DOHH2 (cell line): ENCODE data around the gene TRIM66.

Source experiments
- H3F3A ChIP-seq: fragments of 200-600 bp; sonication (generic), shearing (Covaris generic); 2 replicates; pipeline ENCODE4 v1.6.0; 2016; ENCODE audit warnings: antibody characterized with exemption, mild to moderate bottlenecking; ENCODE audit not compliant: control insufficient read depth, insufficient read depth
- H3K27ac ChIP-seq: fragments of 200-600 bp; sonication (generic); 2 replicates; pipeline ENCODE4 v1.5.1; 2014; ENCODE audit warnings: low read depth, mild to moderate bottlenecking, low read length, moderate library complexity
- H3K27me3 ChIP-seq: fragments of 200-600 bp; sonication (generic); 2 replicates; pipeline ENCODE4 v1.6.1; 2014; ENCODE audit warnings: mild to moderate bottlenecking, low read length, mixed read lengths; ENCODE audit not compliant: control insufficient read depth
- H3K36me3 ChIP-seq: fragments of 200-600 bp; sonication (generic); 2 replicates; pipeline ENCODE4 v1.6.1; 2014; ENCODE audit warnings: mild to moderate bottlenecking, low read length, moderate library complexity, mixed read lengths; ENCODE audit not compliant: control insufficient read depth
- H3K4me1 ChIP-seq: fragments of 200-600 bp; sonication (generic); 2 replicates; pipeline ENCODE4 v1.6.1; 2014; ENCODE audit warnings: mild to moderate bottlenecking, low read length, mixed read lengths; ENCODE audit not compliant: control insufficient read depth
- H3K4me2 ChIP-seq: fragments of 200-600 bp; sonication (generic); 2 replicates; pipeline ENCODE4 v1.6.0; 2014; ENCODE audit warnings: mild to moderate bottlenecking, low read length, moderate library complexity
- H3K4me3 ChIP-seq: fragments of 200-600 bp; sonication (generic); 2 replicates; pipeline ENCODE4 v1.5.1; 2014; ENCODE audit warnings: mild to moderate bottlenecking, low read length, mixed read lengths
- H3K79me2 ChIP-seq: fragments of 200-600 bp; sonication (generic); 2 replicates; pipeline ENCODE4 v1.6.1; 2014; ENCODE audit warnings: mild to moderate bottlenecking, low read length, mixed read lengths; ENCODE audit not compliant: control insufficient read depth
- H3K9me2 ChIP-seq: fragments of 200-600 bp; sonication (generic); replicated peaks from 2 replicates; pipeline ENCODE4 v1.6.1; 2014; ENCODE audit warnings: mild to moderate bottlenecking, low read length, mixed read lengths; ENCODE audit not compliant: control insufficient read depth
- H3K9me3 ChIP-seq: fragments of 200-600 bp; sonication (generic); 2 replicates; pipeline ENCODE4 v1.6.1; 2014; ENCODE audit warnings: antibody characterized with exemption, low read length, mixed read lengths; ENCODE audit not compliant: control insufficient read depth, insufficient read depth
- H4K20me1 ChIP-seq: fragments of 200-600 bp; sonication (generic); 2 replicates; pipeline ENCODE4 v1.6.0; 2014; ENCODE audit warnings: low read depth, mild to moderate bottlenecking, antibody characterized with exemption, low read length, moderate library complexity; ENCODE audit not compliant: control insufficient read depth, insufficient read depth
- EZH2phosphoT487 ChIP-seq: fragments of 200-600 bp; sonication (generic); IDR thresholded peaks from 2 replicates; pipeline ENCODE4 v1.6.1; 2017; ENCODE audit warnings: borderline replicate concordance, mild to moderate bottlenecking, antibody characterized with exemption, low read length, moderate library complexity, mixed read lengths
- TF ChIP-seq, protein P1 (sequence below): fragments of 200-600 bp; sonication (generic); IDR thresholded peaks from one replicate; pipeline ENCODE4 v1.5.1; 2014; ENCODE audit warnings: antibody characterized with exemption, mild to moderate bottlenecking, low read depth, low read length; ENCODE audit not compliant: poor library complexity, severe bottlenecking

Gene TRIM66

DNA sequence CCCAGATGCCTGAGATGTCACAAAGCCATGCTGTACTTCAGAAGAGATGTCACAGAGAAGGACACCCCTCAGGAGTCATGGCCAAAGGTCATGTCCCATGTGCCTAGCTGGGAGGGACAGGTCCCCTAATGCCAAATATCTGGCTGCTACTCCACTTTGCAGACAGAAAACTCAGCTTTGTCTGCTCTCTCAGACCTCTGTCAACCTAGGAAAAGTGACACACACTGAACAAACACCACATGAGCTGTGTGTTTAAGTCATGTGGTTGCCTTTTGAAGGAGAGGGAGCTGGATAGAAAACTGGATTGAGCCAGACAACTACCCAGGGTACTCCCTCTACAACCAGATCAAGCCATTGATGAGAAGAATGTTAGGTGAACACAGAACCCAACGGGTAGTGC is 3.5 kb downstream of the TRIM66 start:
- Histone ChIP-seq H3K4me2 (no peak overlapping the region), H3K27me3 (no peaks in the 10 kb centered on the region), H3K9me3 (no peaks in the 10 kb centered on the region), H3K79me2 (peaks cover 29% of the 10 kb centered on the region), H3K9me2 (no peaks in the 10 kb centered on the region), H4K20me1 (peaks cover 2% of the 10 kb centered on the region; the same call in 1 of the 2 replicates), H3F3A (peaks cover 14% of the 10 kb centered on the region), H3K27ac (no peak overlapping the region), H3K36me3 (peaks cover 55% of the 10 kb centered on the region), H3K4me3 (no peak overlapping the region), H3K4me1 (peaks cover 6% of the 10 kb centered on the region)
- TF ChIP-seq, protein P1, sequence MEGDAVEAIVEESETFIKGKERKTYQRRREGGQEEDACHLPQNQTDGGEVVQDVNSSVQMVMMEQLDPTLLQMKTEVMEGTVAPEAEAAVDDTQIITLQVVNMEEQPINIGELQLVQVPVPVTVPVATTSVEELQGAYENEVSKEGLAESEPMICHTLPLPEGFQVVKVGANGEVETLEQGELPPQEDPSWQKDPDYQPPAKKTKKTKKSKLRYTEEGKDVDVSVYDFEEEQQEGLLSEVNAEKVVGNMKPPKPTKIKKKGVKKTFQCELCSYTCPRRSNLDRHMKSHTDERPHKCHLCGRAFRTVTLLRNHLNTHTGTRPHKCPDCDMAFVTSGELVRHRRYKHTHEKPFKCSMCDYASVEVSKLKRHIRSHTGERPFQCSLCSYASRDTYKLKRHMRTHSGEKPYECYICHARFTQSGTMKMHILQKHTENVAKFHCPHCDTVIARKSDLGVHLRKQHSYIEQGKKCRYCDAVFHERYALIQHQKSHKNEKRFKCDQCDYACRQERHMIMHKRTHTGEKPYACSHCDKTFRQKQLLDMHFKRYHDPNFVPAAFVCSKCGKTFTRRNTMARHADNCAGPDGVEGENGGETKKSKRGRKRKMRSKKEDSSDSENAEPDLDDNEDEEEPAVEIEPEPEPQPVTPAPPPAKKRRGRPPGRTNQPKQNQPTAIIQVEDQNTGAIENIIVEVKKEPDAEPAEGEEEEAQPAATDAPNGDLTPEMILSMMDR = no peak
- no peak for TF ChIP-seq EZH2phosphoT487

DNA sequence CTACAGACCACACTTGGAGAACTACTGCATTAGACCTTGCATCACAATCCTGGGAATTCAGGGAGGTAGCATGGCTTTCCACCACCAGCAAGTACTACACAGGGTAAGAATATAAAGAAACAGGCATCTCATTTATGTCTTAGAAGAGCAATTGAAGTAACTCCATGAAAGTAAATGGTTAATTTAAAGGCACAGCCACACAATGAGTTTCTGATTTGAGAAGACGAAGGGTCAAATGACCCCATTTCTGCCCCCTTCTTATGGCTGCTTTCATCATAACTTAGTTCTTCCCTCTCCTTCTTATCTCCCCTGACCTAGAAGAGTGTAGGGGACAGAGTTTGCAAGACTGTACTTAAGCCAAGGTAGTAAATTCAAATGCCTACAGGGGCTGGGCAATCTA is 6.0 kb downstream of the TRIM66 start:
- H3K9me2 ChIP-seq = no peaks in the 10 kb centered on the region
- H3K4me1 ChIP-seq = peaks cover 2% of the 10 kb centered on the region
- H3K4me3 ChIP-seq = no peak overlapping the region
- H3K36me3 ChIP-seq = peaks cover 46% of the 10 kb centered on the region
- H3K27ac ChIP-seq = no peak overlapping the region
- H3K4me2 ChIP-seq = no peak overlapping the region
- H3K79me2 ChIP-seq = peaks cover 3% of the 10 kb centered on the region
- no peaks in the 10 kb centered on the region for H3K9me3 ChIP-seq
- no peak for TF ChIP-seq EZH2phosphoT487
- TF ChIP-seq, protein P1 = no peak
- no peaks in the 10 kb centered on the region for H4K20me1 ChIP-seq
- H3F3A ChIP-seq = peaks cover 3% of the 10 kb centered on the region; the same call in 1 of the 2 replicates
- no peaks in the 10 kb centered on the region for H3K27me3 ChIP-seq

DNA sequence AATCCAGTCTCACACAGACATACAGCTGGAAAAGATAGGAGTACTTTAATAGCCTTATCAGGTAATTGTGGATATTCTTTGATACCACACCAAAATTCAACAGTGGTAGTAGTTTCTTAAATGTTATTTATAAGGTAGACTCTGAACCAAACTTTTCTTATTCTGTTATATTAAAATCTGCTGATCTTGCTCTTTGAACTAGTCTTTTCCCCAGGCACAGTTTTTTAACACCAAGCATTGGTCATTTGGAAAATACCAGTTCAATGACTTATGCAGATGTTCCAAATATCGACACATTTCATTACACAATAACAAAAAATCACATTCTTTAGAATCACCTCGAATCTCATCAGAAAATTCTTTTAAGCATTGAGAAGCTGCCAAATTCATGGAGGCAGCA is 7.6 kb downstream of the TRIM66 start:
- H3K9me2 ChIP-seq = no peaks in the 10 kb centered on the region
- no peaks in the 10 kb centered on the region for H3K4me1 ChIP-seq
- no peaks in the 10 kb centered on the region for H3K79me2 ChIP-seq
- no peaks in the 10 kb centered on the region for H3K9me3 ChIP-seq
- H3K36me3 ChIP-seq = peaks cover 47% of the 10 kb centered on the region
- H3K4me3 ChIP-seq = no peak overlapping the region
- H4K20me1 ChIP-seq = no peaks in the 10 kb centered on the region
- no peak overlapping the region for H3K4me2 ChIP-seq
- no peaks in the 10 kb centered on the region; the same call in 1 of the 2 replicates for H3F3A ChIP-seq
- no peak for TF ChIP-seq EZH2phosphoT487
- H3K27ac ChIP-seq = no peak overlapping the region
- no peaks in the 10 kb centered on the region for H3K27me3 ChIP-seq

DNA sequence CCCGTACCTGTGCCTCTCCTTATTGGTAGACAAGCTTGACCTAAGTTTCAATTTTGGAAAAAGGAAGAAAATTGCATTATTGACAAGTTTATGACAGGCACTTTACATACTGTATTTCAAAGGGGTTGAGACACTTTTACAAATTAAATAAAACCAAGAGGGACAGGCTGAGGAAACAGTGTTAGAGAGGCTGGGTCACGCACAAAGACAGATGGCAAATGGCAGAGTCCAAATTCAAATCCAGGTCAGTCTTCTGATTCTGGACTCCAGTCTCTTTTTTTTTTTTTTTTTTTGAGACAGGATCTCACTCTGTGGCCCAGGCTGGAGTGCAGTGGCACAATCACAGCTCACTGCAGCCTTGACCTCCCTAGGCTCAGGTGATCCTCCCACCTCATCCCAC is 10.1 kb downstream of the TRIM66 start:
- no peaks in the 10 kb centered on the region for H3K27me3 ChIP-seq
- H3K36me3 ChIP-seq = peaks cover 36% of the 10 kb centered on the region
- H3K9me2 ChIP-seq = no peaks in the 10 kb centered on the region
- TF ChIP-seq EZH2phosphoT487 = no peak
- TF ChIP-seq, protein P1 = no peak
- H3K4me3 ChIP-seq = no peak overlapping the region
- H3K27ac ChIP-seq = no peak overlapping the region
- no peaks in the 10 kb centered on the region for H3F3A ChIP-seq
- H3K79me2 ChIP-seq = no peaks in the 10 kb centered on the region
- H3K4me2 ChIP-seq = no peak overlapping the region
- H4K20me1 ChIP-seq = no peaks in the 10 kb centered on the region
- no peaks in the 10 kb centered on the region for H3K9me3 ChIP-seq
- no peaks in the 10 kb centered on the region for H3K4me1 ChIP-seq
